Right lobe of liver (tissue), 4 donors: ENCODE data around the gene DRD5.

Experiments used
- POLR2A ChIP-seq: fragments of 450-650 bp; IDR thresholded peaks from one replicate; pipeline ENCODE4 v1.6.1; 2017; ENCODE audit warnings: antibody characterized with exemption, mild to moderate bottlenecking
- TF ChIP-seq, protein P1 (sequence below), 4 donors: fragments of 200-600 bp in 3 of 4; fragments of 450-650 bp in 1 of 4; IDR thresholded peaks; one replicate each; pipeline versions ENCODE4 v1.5.1 to v1.8.0; 2016 to 2022; ENCODE audit warnings: antibody characterized with exemption in 4 of 4, mild to moderate bottlenecking in 2 of 4
- donor health status: DM: no; HTN: no; CAD: no.
- donor health status: DM: no; HTN: no; CAD: no.
- donor health status: DM: no; HTN: yes; CAD: no.

DNA sequence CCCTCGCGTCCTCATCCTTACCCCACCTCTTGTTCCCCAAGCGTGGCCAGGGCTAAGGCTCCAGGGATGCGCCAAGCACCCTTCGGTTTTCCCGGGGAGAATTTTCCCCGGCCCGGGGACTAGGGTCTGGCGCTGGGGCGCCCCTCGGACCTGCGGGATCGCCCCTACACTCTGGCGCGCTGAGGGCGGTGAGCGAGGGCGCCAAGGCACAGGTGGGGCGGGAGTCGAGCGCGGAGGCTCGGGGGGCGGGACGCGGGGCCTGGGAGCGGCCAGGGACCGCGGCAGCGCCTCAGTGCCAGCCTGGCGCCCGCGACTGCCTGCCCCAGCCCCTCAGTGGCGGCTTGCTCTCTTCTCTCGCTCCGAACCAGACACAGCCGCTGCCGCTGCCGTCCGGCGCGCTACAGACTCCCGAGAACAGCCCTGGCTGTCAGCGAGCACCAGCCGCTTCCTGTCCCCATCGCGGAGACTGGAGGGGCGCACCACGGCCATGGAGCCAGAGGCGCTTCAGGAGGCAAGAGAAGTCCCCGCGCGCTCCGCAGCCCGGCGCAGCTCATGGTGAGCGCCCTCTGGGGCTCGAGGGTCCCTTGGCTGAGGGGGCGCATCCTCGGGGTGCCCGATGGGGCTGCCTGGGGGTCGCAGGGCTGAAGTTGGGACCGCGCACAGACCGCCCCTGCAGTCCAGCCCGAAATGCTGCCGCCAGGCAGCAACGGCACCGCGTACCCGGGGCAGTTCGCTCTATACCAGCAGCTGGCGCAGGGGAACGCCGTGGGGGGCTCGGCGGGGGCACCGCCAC is at the start of gene DRD5:
- TF ChIP-seq POLR2A, result no peak
- TF ChIP-seq, protein P1, sequence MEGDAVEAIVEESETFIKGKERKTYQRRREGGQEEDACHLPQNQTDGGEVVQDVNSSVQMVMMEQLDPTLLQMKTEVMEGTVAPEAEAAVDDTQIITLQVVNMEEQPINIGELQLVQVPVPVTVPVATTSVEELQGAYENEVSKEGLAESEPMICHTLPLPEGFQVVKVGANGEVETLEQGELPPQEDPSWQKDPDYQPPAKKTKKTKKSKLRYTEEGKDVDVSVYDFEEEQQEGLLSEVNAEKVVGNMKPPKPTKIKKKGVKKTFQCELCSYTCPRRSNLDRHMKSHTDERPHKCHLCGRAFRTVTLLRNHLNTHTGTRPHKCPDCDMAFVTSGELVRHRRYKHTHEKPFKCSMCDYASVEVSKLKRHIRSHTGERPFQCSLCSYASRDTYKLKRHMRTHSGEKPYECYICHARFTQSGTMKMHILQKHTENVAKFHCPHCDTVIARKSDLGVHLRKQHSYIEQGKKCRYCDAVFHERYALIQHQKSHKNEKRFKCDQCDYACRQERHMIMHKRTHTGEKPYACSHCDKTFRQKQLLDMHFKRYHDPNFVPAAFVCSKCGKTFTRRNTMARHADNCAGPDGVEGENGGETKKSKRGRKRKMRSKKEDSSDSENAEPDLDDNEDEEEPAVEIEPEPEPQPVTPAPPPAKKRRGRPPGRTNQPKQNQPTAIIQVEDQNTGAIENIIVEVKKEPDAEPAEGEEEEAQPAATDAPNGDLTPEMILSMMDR (IDR thresholded peaks at IDR 0.05), result no peak
